GM18498 (cell line): ENCODE results near the gene TMCO6.

Experiments
- ATAC-seq: cut with Tn5 transposase; IDR thresholded peaks from one replicate; pipeline ENCODE4 v1.9.1; 2021; ENCODE audit warnings: mild to moderate bottlenecking, moderate library complexity; ENCODE audit not compliant: unreplicated experiment

TMCO6 gene

DNA sequence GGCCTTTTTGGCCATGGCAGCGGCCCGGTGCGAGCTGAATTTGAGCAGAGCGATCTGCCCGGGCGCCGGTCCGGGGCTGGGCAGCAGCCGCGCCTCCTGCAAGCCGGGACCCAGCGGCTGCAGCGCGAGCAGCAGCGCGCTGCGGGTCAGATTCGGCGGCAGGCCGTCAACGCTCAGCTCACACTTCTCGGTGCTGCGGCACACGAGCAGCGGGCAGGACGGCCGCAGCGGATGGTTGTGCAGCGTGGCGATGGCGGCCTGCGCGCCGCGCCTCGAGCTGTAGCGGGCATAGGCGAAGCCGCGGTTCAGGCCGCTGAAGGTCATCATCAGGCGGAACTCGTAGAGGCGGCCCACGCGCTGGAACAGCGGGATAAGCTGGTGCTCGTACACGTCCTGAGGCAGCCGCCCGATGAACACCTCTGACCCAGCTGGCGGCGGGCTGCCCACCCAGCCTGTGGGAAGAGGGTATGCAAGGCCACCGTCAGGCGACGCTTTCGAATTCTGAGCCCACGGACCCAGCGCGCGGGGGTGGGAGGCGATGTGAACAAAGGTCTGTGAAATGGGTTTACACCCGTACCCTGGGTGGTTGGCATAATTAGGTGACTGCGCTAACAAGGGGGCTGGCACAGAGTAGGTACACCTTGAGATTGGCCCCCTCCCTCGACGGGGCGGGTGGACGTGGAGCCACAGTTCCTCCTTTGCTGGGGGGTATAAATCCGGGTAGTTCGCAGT lies 33.4 kb downstream of the TMCO6 start:
- no peak for ATAC-seq

- no peak for ATAC-seq
Observed at GRCh38 chr5:140673187-140673976, 34.1 kb downstream of the TMCO6 start, which contains the start of gene DND1. TSS of gene DND1 (minus strand) at chr5:140673576. CDS start at chr5:140673542, 34 bp downstream.

GRCh38 chr5:140674211-140674610 lies 35.0 kb downstream of the TMCO6 start:
- ATAC-seq: no peak

- no peak for ATAC-seq
Observed at GRCh38 chr5:140674629-140675028, 35.4 kb downstream of the TMCO6 start.

GRCh38 chr5:140677947-140678346 lies 38.7 kb downstream of the TMCO6 start:
- peak; percentile 77 for ATAC-seq

DNA sequence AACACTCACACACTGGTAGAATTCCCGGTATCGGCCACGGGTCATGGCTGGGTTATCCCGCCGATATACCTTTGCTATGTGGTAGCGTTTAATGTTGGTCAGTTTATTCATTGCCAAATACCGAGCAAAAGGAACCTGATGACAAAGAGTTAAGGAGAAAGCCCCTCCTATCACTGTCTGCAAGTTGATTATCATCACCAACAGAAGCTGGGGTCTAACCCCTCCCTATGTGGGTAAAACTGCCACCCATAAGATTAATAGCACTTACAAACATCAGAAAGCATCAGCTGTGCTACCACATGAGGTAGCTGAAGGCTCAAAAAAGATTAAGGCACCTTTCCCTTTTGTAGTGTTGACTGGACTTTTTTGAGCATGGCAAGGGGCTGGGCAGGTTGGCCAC lies 39.7 kb downstream of the TMCO6 start:
- ATAC-seq: no peak

GRCh38 chr5:140690376-140690932 lies 51.2 kb downstream of the TMCO6 start:
- ATAC-seq: peak; percentile 5

DNA sequence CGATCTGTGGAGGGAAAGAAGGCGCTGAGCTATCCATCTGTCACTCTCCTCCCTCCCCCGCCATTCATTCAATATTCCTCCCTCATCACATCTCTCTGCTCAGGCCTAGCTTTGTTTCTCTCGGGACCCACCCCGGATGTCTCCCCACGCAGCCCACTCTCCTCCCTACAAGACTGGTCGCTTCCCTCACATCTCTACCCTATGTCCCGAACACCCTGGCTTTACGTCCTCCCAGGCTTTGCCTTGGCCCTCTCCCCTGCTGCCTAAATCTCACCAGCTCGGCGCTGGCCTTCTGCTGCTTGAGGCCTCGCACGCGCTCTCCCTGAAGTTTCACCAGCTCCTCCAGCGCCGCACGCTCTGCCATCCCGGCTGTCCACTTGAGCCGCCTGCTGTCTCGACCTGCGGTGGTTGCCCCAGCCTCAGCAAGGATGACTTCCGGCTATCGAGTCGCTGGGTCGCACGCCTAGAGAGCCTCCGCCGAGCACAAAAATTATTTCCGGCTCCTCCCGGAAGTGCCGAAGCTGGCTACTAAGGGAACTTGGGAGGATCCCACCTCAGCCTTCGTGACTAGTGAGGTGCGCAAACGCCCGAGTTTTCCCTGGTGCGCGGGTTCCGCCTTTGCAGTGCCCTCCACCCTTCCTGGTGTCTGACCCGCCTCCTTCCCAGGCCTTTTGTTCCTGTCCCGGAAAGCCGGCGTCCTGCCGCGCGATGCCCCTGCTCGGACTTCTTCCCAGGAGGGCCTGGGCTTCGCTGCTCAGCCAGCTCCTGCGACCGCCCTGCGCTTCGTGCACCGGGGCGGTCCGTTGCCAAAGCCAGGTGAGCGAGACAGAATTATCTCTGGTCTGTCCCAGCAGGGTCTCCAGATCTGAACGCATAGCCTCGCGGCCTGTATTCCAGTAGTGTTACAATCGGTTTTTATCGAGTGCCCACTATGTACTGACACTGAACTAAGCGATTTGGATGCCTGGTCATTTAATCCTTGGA lies 52.0 kb downstream of the TMCO6 start, which contains the start of the genes HARS1 and HARS2:
HARS1 (minus strand) TSS at position 430 of the 984 bp plus-strand sequence; CDS start at position 364, 66 bp downstream.
HARS2 (plus strand) TSS at position 515 of the 984 bp plus-strand sequence; CDS start at position 709, 194 bp downstream.
- peak; percentile 97 for ATAC-seq

- ATAC-seq: no peak
Observed at GRCh38 chr5:140694276-140694675, 55.0 kb downstream of the TMCO6 start.
